Tibial nerve (tissue), 4 donors: ENCODE measurements around the gene GDF3. TPM values are rescaled to one million over a fixed set of nuclear protein-coding genes. Genes with fewer than 3 reads are reported as not detected.
"Not testable (repeated sequence)": the region's sequence is repeated elsewhere in the genome, so short reads cannot be mapped to it uniquely, and the experiment has no call there.

Experiments used
- DNase-seq, 2 donors: peaks; one replicate each; pipeline ENCODE4 v3.0.0-alpha.2; 2019; ENCODE audit warnings: low spot score in 2 of 2
- H3K27ac ChIP-seq, 4 donors: fragments of 200-600 bp; sonication (generic) in 3 of 4; one replicate each; pipeline ENCODE4 v1.5.1; 2017 to 2019; ENCODE audit warnings: mild to moderate bottlenecking in 1 of 4
- H3K27me3 ChIP-seq, 2 donors: fragments of 200-600 bp; sonication (generic) in 1 of 2; one replicate each; pipeline versions ENCODE4 v1.5.1 to v1.6.0; 2017 to 2019
- H3K36me3 ChIP-seq, 3 donors: fragments of 200-600 bp; sonication (generic); one replicate each; pipeline ENCODE4 v1.5.1; 2018 to 2019
- H3K4me1 ChIP-seq, 4 donors: fragments of 200-600 bp; sonication (generic) in 3 of 4; one replicate each; pipeline ENCODE4 v1.5.1; 2017 to 2019
- H3K4me3 ChIP-seq, 4 donors: fragments of 200-600 bp; sonication (generic) in 3 of 4; one replicate each; pipeline ENCODE4 v1.5.1; 2017 to 2019; ENCODE audit warnings: mild to moderate bottlenecking in 1 of 4, moderate library complexity in 1 of 4
- H3K9me3 ChIP-seq, 4 donors: fragments of 200-600 bp; sonication (generic) in 3 of 4; one replicate each; pipeline ENCODE4 v1.5.1; 2017 to 2019
- CTCF ChIP-seq, 5 experiments: fragments of 200-600 bp in 3 of 5; fragments of 450-650 bp in 2 of 5; sonication (generic) in 3 of 5; IDR thresholded peaks; one replicate each; pipeline ENCODE4 v1.5.1; 2016 to 2019; ENCODE audit warnings: antibody characterized with exemption in 5 of 5, mild to moderate bottlenecking in 3 of 5, moderate library complexity in 2 of 5
- EP300 ChIP-seq, 2 donors: sonication (generic); formaldehyde crosslinking; IDR thresholded peaks; one replicate each; pipeline ENCODE4 v1.6.1; 2017; ENCODE audit warnings: antibody characterized with exemption in 2 of 2, mild to moderate bottlenecking in 1 of 2
- POLR2A ChIP-seq, 2 donors: fragments of 450-650 bp; IDR thresholded peaks; one replicate each; pipeline ENCODE4 v1.6.1; 2017; ENCODE audit warnings: antibody characterized with exemption in 2 of 2, mild to moderate bottlenecking in 2 of 2, moderate library complexity in 2 of 2
- WGBS, 2 donors: methylation state at CpG; one replicate each; pipeline ENCODE4 v1.1.5; 2018; 5-methylcytosine and 5-hydroxymethylcytosine counted together
- total RNA-seq, 4 donors: library from RNA; depleted of rRNA; stranded (reverse); fragments of >200 nt; gene quantifications; one replicate each; pipeline ENCODE4 v1.1.0, GENCODE V29; 2016

Gene GDF3
- total RNA-seq, 4 donors from 2014 or later: not detected

GRCh38 chr12:7681535-7681934, 14.0 kb downstream of the GDF3 start:
- no peaks in the 10 kb centered on the region for H3K27me3 ChIP-seq
- DNase-seq: no peak
- H3K9me3 ChIP-seq: no peaks in the 10 kb centered on the region
- no peaks in the 10 kb centered on the region for H3K4me1 ChIP-seq
- no peak for TF ChIP-seq CTCF (IDR thresholded peaks at IDR 0.05)
- TF ChIP-seq POLR2A (IDR thresholded peaks at IDR 0.05): no peak
- TF ChIP-seq EP300 (IDR thresholded peaks at IDR 0.05): no peak
- WGBS, 2 donors: 50 to 56% methylated on average over 2 of the region's 2 CpGs
- no peaks in the 10 kb centered on the region for H3K36me3 ChIP-seq
- no peak overlapping the region for H3K27ac ChIP-seq
- H3K4me3 ChIP-seq: no peak overlapping the region

GRCh38 chr12:7679251-7680045, 16.1 kb downstream of the GDF3 start:
- H3K27ac ChIP-seq: no peak overlapping the region
- H3K4me1 ChIP-seq: no peaks in the 10 kb centered on the region
- no peak overlapping the region for H3K4me3 ChIP-seq
- H3K9me3 ChIP-seq: no peaks in the 10 kb centered on the region
- no peaks in the 10 kb centered on the region for H3K27me3 ChIP-seq
- no peak for DNase-seq
- WGBS, 2 donors: 59% methylated on average over 9 of the region's 9 CpGs
- no peak for TF ChIP-seq CTCF (IDR thresholded peaks at IDR 0.05)
- no peak for TF ChIP-seq EP300 (IDR thresholded peaks at IDR 0.05)
- no peak for TF ChIP-seq POLR2A (IDR thresholded peaks at IDR 0.05)
- H3K36me3 ChIP-seq: no peaks in the 10 kb centered on the region

- no peaks in the 10 kb centered on the region for H3K36me3 ChIP-seq
- no peak for DNase-seq
- TF ChIP-seq POLR2A (IDR thresholded peaks at IDR 0.05): no peak
- H3K9me3 ChIP-seq: no peaks in the 10 kb centered on the region
- WGBS, 2 donors: 73 to 74% methylated on average over 8 of the region's 8 CpGs
- no peaks in the 10 kb centered on the region for H3K4me1 ChIP-seq
- H3K27ac ChIP-seq: no peak overlapping the region
- H3K4me3 ChIP-seq: no peak overlapping the region
- H3K27me3 ChIP-seq: no peaks in the 10 kb centered on the region
Measured at GRCh38 chr12:7678744-7679143, 16.8 kb downstream of the GDF3 start.

GRCh38 chr12:7677432-7677888, 18.1 kb downstream of the GDF3 start:
- peak in 3 of 5 experiments; percentile 22 to 31 (median 29) for TF ChIP-seq CTCF (IDR thresholded peaks at IDR 0.05)

GRCh38 chr12:7675455-7675854, 20.1 kb downstream of the GDF3 start:
- not testable (repeated sequence) for H3K4me3 ChIP-seq, DNase-seq, H3K27ac ChIP-seq, H3K36me3 ChIP-seq, H3K9me3 ChIP-seq, H3K27me3 ChIP-seq, H3K4me1 ChIP-seq
- 68% methylated on average over 6 of the region's 6 CpGs for WGBS, 2 donors

More at GRCh38 chr12:7677432-7677888, 18.1 kb downstream of the GDF3 start:
- H3K27me3 ChIP-seq, DNase-seq, H3K36me3 ChIP-seq, H3K4me3 ChIP-seq, H3K9me3 ChIP-seq, H3K4me1 ChIP-seq, H3K27ac ChIP-seq: not testable (repeated sequence)
- WGBS, 2 donors: 59 to 60% methylated on average over 9 of the region's 9 CpGs

GRCh38 chr12:7668171-7668570, 27.4 kb downstream of the GDF3 start:
- no peak for DNase-seq
- WGBS, 2 donors: 78 to 83% methylated on average over 5 of the region's 5 CpGs
- TF ChIP-seq POLR2A (IDR thresholded peaks at IDR 0.05) (no peak), EP300 (IDR thresholded peaks at IDR 0.05) (no peak), CTCF (IDR thresholded peaks at IDR 0.05) (no peak)

More at GRCh38 chr12:7668171-7668570, 27.4 kb downstream of the GDF3 start:
- Histone ChIP-seq H3K4me3 (no peak overlapping the region), H3K4me1 (no peaks in the 10 kb centered on the region), H3K36me3 (no peaks in the 10 kb centered on the region), H3K27ac (no peak overlapping the region), H3K9me3 (no peaks in the 10 kb centered on the region), H3K27me3 (no peaks in the 10 kb centered on the region)
